NCI-H524 (cell line): ENCODE results near the gene FAM78A.
"Not testable (repeated sequence)": the region's sequence is repeated elsewhere in the genome, so short reads cannot be mapped to it uniquely, and the experiment has no call there.

Source experiments
- DNase-seq, 2 experiments: peaks; one replicate each; lab custom pipeline; 2025; lab: John Stamatoyannopoulos, UW

Gene FAM78A

GRCh38 chr9:131237931-131238401 lies 38.3 kb downstream of the FAM78A start:
- no peak for DNase-seq

GRCh38 chr9:131237291-131237690 lies 39.0 kb downstream of the FAM78A start:
- no peak for DNase-seq

- DNase-seq = no peak
These were observed 39.5 kb downstream of the FAM78A start for GRCh38 chr9:131236761-131237160.

GRCh38 chr9:131236161-131236560 lies 40.1 kb downstream of the FAM78A start:
- no peak for DNase-seq

- no peak for DNase-seq
These were observed 40.8 kb downstream of the FAM78A start for GRCh38 chr9:131235480-131235851.

GRCh38 chr9:131234799-131235479 lies 41.4 kb downstream of the FAM78A start:
- DNase-seq = no peak

GRCh38 chr9:131233995-131234394 lies 42.3 kb downstream of the FAM78A start:
- no peak for DNase-seq

GRCh38 chr9:131233556-131233955 lies 42.8 kb downstream of the FAM78A start:
- no peak for DNase-seq

- DNase-seq = no peak
These were observed 47.3 kb downstream of the FAM78A start for GRCh38 chr9:131228988-131229387.

- no peak for DNase-seq
These were observed 48.3 kb downstream of the FAM78A start for GRCh38 chr9:131227959-131228460.

- no peak for DNase-seq
These were observed 49.0 kb downstream of the FAM78A start for GRCh38 chr9:131227112-131227958.

GRCh38 chr9:131226226-131226625 lies 50.1 kb downstream of the FAM78A start:
- DNase-seq = no peak

GRCh38 chr9:131222460-131222859 lies 53.9 kb downstream of the FAM78A start:
- no peak for DNase-seq

GRCh38 chr9:131220485-131220884 lies 55.8 kb downstream of the FAM78A start:
- DNase-seq = no peak

- DNase-seq = no peak
These were observed 57.9 kb downstream of the FAM78A start for GRCh38 chr9:131218370-131218769.

- peak; percentile 17 to 39 for DNase-seq
These were observed 58.8 kb downstream of the FAM78A start for GRCh38 chr9:131217331-131218031.

- DNase-seq = no peak
These were observed 59.5 kb downstream of the FAM78A start for GRCh38 chr9:131216806-131217205.

- DNase-seq = no peak
These were observed 61.4 kb downstream of the FAM78A start for GRCh38 chr9:131214876-131215275.

GRCh38 chr9:131214286-131214856 lies 61.9 kb downstream of the FAM78A start:
- DNase-seq = no peak

GRCh38 chr9:131211920-131212319 lies 64.4 kb downstream of the FAM78A start:
- not testable (repeated sequence) for DNase-seq
